Measurements from ENCODE around the gene OTX1.
A peak's percentile ranks its signal among the peaks of the same experiment; 100 is the strongest.
"Not testable (repeated sequence)": the region's sequence is repeated elsewhere in the genome, so short reads cannot be mapped to it uniquely, and the experiment has no call there.

Gene OTX1

GRCh38 chr2:63058921-63059792 is 8.5 kb downstream of the OTX1 start:
- DNase-seq (ENCODE audit: low spot score) = no peak

- DNase-seq (ENCODE audit: low spot score) = no peak
These were observed 9.3 kb downstream of the OTX1 start for GRCh38 chr2:63059793-63060471.

- DNase-seq (ENCODE audit: low spot score) = no peak
These were observed 9.9 kb downstream of the OTX1 start for GRCh38 chr2:63060472-63060991.

GRCh38 chr2:63064197-63064596 is 13.6 kb downstream of the OTX1 start:
- no peak for DNase-seq (ENCODE audit: low spot score)

DNA sequence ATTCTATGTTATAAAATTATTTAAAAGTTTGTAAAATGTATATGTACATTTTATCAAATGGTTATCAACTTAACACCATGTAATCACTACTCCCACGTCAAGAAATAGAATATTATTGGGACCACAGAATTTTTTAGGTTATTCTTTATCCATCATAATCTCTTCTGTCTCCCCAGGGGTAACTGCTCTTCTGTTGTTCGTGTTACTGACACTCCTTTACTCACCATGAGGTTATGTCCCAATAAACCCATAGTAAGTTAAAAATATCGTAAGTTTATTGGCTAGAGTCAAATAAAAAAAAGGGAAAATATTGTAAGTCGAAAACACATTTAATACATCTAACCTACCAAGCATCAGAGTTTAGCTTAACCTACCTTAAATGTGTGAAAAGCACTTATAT is 14.0 kb downstream of the OTX1 start:
- no peak for DNase-seq (ENCODE audit: low spot score)

DNA sequence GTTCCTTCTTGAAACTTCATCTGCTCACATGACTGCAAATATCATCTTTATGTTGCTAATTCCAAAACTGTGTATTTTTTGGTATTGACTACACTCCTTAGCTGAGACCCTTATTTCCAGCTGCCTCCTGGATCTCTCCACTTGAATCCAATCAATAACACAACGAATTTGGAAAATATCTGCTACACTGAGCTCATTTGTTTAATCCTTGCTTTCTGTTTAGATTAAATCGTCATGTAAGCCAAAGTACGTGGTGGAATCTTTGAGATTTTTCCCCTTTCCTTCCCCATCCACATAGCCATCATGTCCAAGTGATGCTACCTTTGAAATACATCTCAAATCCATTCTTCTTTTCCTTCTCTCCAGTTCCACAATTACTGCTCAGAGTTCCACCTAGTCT is 15.6 kb downstream of the OTX1 start:
- no peak for DNase-seq (ENCODE audit: low spot score)

GRCh38 chr2:63066838-63067237 is 16.2 kb downstream of the OTX1 start:
- DNase-seq (ENCODE audit: low spot score) = no peak

- no peak for DNase-seq (ENCODE audit: low spot score)
These were observed 21.0 kb downstream of the OTX1 start for GRCh38 chr2:63071664-63072063.

DNA sequence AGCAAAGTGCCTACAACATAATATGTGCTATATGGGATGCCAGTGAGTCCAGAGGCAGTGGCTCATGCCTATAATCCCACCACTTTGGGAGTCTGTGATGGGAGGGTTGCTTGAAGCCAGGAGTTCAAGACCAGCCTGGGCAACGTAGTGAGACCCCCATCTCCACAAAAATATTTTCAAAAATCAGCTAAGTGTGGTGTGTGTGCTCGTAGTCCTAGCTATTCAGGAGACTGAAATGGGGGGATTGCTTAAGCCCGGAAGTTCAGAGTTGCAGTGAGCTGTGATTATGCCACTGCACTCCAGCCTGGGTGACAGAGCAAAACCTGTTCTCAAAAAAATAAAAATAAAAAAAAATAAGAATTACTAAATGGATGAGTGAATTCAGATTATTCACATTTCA is 23.4 kb downstream of the OTX1 start:
- DNase-seq (ENCODE audit: low spot score) = no peak

GRCh38 chr2:63074399-63074798 is 23.8 kb downstream of the OTX1 start:
- DNase-seq (ENCODE audit: low spot score) = not testable (repeated sequence)

DNA sequence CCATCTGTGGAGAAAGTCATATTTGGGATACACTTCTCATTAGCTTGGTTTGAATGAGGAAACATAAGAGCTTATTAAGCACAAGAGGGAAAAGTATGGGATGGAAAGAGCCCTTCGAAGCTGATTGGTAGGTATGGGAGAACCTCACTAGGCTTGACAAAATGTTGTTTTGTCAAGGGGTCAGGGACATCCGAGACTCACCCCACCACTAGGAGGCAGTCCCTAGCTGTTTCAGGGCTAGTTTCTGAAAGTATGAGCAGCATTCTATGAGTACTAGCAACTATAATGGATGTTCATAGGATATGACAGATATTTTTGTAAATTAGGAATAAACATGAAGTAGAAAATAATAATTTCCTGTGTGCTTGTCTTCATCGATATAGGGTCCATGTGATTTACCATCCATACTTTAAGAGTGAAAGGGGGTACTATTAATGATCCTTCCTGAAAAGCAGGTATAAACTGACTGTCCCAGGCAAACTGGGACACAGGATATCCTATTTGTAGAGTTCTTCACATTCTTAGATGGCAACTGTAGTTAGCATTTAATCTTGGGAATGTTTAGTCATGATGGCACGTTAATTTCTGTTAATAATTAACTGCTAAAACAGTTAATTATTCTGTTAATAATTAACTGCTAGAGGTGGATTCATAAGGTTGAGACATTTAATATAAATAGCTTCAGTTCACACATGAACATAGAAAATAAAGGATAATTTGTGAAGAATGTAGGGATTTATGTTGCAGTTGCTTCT is 28.4 kb downstream of the OTX1 start:
- DNase-seq (ENCODE audit: low spot score) = peak; percentile 7

GRCh38 chr2:63081404-63081803 is 30.8 kb downstream of the OTX1 start:
- DNase-seq (ENCODE audit: low spot score) = no peak

- no peak for DNase-seq (ENCODE audit: low spot score)
These were observed 36.1 kb downstream of the OTX1 start for GRCh38 chr2:63086687-63087086.

- DNase-seq (ENCODE audit: low spot score) = no peak
These were observed 41.8 kb downstream of the OTX1 start for GRCh38 chr2:63092401-63092800.

GRCh38 chr2:63092857-63093256 is 42.2 kb downstream of the OTX1 start:
- no peak for DNase-seq (ENCODE audit: low spot score)

GRCh38 chr2:63093502-63093901 is 42.9 kb downstream of the OTX1 start:
- DNase-seq (ENCODE audit: low spot score) = no peak

- no peak for DNase-seq (ENCODE audit: low spot score)
These were observed 45.9 kb downstream of the OTX1 start for GRCh38 chr2:63096491-63096890.

- no peak for DNase-seq (ENCODE audit: low spot score)
These were observed 48.4 kb downstream of the OTX1 start for GRCh38 chr2:63099032-63099431.

- DNase-seq (ENCODE audit: low spot score) = no peak
These were observed 51.3 kb downstream of the OTX1 start for GRCh38 chr2:63101954-63102353.

GRCh38 chr2:63104482-63104881 is 53.9 kb downstream of the OTX1 start:
- DNase-seq (ENCODE audit: low spot score) = no peak

Data from AG08395 (cell line).